Heart left ventricle (tissue), 16 donors: Measurements from ENCODE around the gene DNAH14. TPM values are rescaled to one million over a fixed set of nuclear protein-coding genes. Genes with fewer than 3 reads are reported as not detected.
"Not testable (repeated sequence)": the region's sequence is repeated elsewhere in the genome, so short reads cannot be mapped to it uniquely, and the experiment has no call there.

Experiments
- ATAC-seq, 4 donors: fragments of 200-7000 bp; cut with Tn5 transposase; one replicate each; pipeline ENCODE4 v1.9.1; 2020 to 2022; ENCODE audit warnings: moderate library complexity in 4 of 4, mild to moderate bottlenecking in 3 of 4, moderate number of reproducible peaks in 1 of 4
- DNase-seq, 5 donors: peaks; one replicate each; pipeline ENCODE4 v3.0.0-alpha.2; 2020
- H3K27ac ChIP-seq, 12 donors: fragments of 200-600 bp; sonication (generic) in 4 of 12; one replicate each; pipeline versions ENCODE4 v1.5.0 to v1.8.0; 2016 to 2022; ENCODE audit warnings: mild to moderate bottlenecking in 2 of 12
- H3K27me3 ChIP-seq, 9 donors: fragments of 200-600 bp; sonication (generic) in 2 of 9; one replicate each; pipeline versions ENCODE4 v1.5.1 to v1.8.0; 2016 to 2022; ENCODE audit warnings: mild to moderate bottlenecking in 3 of 9
- H3K36me3 ChIP-seq, 9 donors: fragments of 200-600 bp; sonication (generic) in 2 of 9; one replicate each; pipeline versions ENCODE4 v1.5.0 to v1.8.0; 2018 to 2022; ENCODE audit warnings: mild to moderate bottlenecking in 2 of 9
- H3K4me1 ChIP-seq, 12 donors: fragments of 200-600 bp; sonication (generic) in 4 of 12; one replicate each; pipeline versions ENCODE4 v1.5.0 to v1.8.0; 2016 to 2022; ENCODE audit warnings: mild to moderate bottlenecking in 3 of 12
- H3K4me3 ChIP-seq, 12 donors: fragments of 200-600 bp; sonication (generic) in 4 of 12; one replicate each; pipeline versions ENCODE4 v1.5.0 to v1.8.0; 2017 to 2022; ENCODE audit warnings: mild to moderate bottlenecking in 9 of 12, moderate library complexity in 4 of 12
- H3K9me3 ChIP-seq, 12 donors: fragments of 200-600 bp; sonication (generic) in 4 of 12; one replicate each; pipeline versions ENCODE4 v1.5.0 to v1.8.0; 2016 to 2022; ENCODE audit warnings: mild to moderate bottlenecking in 1 of 12
- CTCF ChIP-seq, 12 donors: fragments of 200-600 bp; sonication (generic) in 4 of 12; IDR thresholded peaks; one replicate each; pipeline versions ENCODE4 v1.5.0 to v1.8.0; 2018 to 2022; ENCODE audit warnings: antibody characterized with exemption in 12 of 12, mild to moderate bottlenecking in 5 of 12
- POLR2A ChIP-seq, 2 donors: fragments of 450-650 bp; IDR thresholded peaks; one replicate each; pipeline ENCODE4 v1.6.1; 2017; ENCODE audit warnings: antibody characterized with exemption in 2 of 2, mild to moderate bottlenecking in 2 of 2, moderate library complexity in 2 of 2
- WGBS, 4 donors: extraction: QIAGEN DNeasy Blood & Tissue Kit in 2 of 4; methylation state at CpG; one replicate each; pipeline versions ENCODE4 v1.1.5 to v1.1.7; 2013 to 2018; 5-methylcytosine and 5-hydroxymethylcytosine counted together
- intact Hi-C, 10 donors: fragments of 100-400 bp; cut with DNase I; formaldehyde crosslinking; loops; one replicate each; pipeline versions ENCODE4 v1.11.1 to v1.14.2; 2022
- polyA plus RNA-seq, 2 donors: library from polyadenylated mRNA; stranded (reverse); fragments of 200-250 nt; gene quantifications; one replicate each; pipeline ENCODE4 v1.2.3, GENCODE V29; 2013
- total RNA-seq, 9 donors: library from RNA; depleted of rRNA in 2 of 9; stranded (reverse); fragments of >200 nt in 2 of 9; fragmentation: NEBNext Ultra II Directional in 3 of 9; extraction: Animal tissue kit (Norgen Biotek cat#: 25700) in 3 of 9; gene quantifications; one replicate each; pipeline versions ENCODE4 v1.1.0 to v1.2.4, GENCODE V29; 2016 to 2023
- donor health status: ischemic (EF 13 %, LVEDD 7.1; RV severe dilation, severe dysfunction).
- donor health status: healthy with polysubstance abuse.
- donor health status: DM: no; HTN: yes; CAD: no.
- donor health status: DM: no; HTN: no; CAD: no.
- donor health status: ischemic (EF 25% LVEDD 6.9; RV normal size, moderate dysfunction).
- donor health status: ischemic (EF 25% LVEDD 5.7; RV mildly dilated, moderate dysfunction).
- donor health status: healthy.
- donor health status: DM: yes; HTN: yes; CAD: no.
- donor health status: ischemic (EF 35%, LVEDD 5.7; RV mildly dilated, moderate dysfunction).
- donor health status: nonischemic (EF 11% LVEDD 7.7; RV severe dilation, severe dysfunction).
- donor health status: DM: yes; HTN: yes; CAD: no.
- donor health status: PGD.
- donor health status: ischemic (EF 29% LVEDD 5.4; RV normal size, mild dysfunction).
- donor health status: nonischemic (EF 23%, LVEDD 6.1; RV moderate dilation, normal function).

The DNAH14 gene
- total and polyA plus RNA-seq, 11 donors = 0.24 to 6.8 (median 2.8) TPM

GRCh38 chr1:225319871-225320270, 390.4 kb downstream of the DNAH14 start:
- H3K27me3 ChIP-seq = peaks cover 0 to 17% (median 0%) of the 10 kb centered on the region in 9 donors
- ATAC-seq (no peak), DNase-seq (no peak)
- no peaks in the 10 kb centered on the region for H3K4me1 ChIP-seq
- H3K4me3 ChIP-seq = no peak overlapping the region
- H3K27ac ChIP-seq = no peak overlapping the region
- peaks cover 0 to 1% (median 0%) of the 10 kb centered on the region in 12 donors for H3K9me3 ChIP-seq
- intact Hi-C loops = loop anchor here in 9 of 10 donors (1.0 to 10.0 kb wide), 4 partner anchors 655 to 657 kb away; no protein-coding TSS in a partner anchor
- TF ChIP-seq CTCF (IDR thresholded peaks at IDR 0.05) = no peak
- no peak for TF ChIP-seq POLR2A (IDR thresholded peaks at IDR 0.05)
- H3K36me3 ChIP-seq = no peaks in the 10 kb centered on the region

DNA sequence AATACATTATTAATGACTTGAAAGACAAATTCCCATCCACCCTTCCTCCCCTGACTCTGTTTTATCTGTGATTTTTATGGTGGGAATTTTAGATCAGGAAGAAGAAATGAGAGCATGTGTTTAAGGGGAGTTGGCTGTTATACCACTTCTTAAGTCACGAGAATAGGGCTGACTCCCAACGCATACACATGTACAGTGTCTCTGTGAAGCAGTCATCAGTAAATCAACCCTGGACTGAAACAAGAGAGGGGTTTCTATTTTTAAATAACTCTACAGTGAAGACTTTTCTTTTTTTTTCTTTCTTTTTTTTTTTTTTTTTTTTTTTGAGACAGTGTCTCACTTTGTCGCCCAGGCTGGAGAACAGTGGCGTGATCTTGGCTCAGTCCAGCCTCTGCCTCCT, 392.3 kb downstream of the DNAH14 start:
- Histone ChIP-seq H3K9me3 (no peaks in the 10 kb centered on the region), H3K4me3 (no peak overlapping the region), H3K36me3 (no peaks in the 10 kb centered on the region), H3K27me3 (peaks cover 0 to 16% (median 0%) of the 10 kb centered on the region in 9 donors), H3K27ac (no peak overlapping the region), H3K4me1 (no peaks in the 10 kb centered on the region)
- intact Hi-C loops = loop anchor here in 1 of 10 donors (5.0 kb wide), 1 partner anchor 656 kb away; no protein-coding TSS in a partner anchor
- no peak for TF ChIP-seq POLR2A (IDR thresholded peaks at IDR 0.05)
- no peak for TF ChIP-seq CTCF (IDR thresholded peaks at IDR 0.05)
- WGBS, 4 donors = 92 to 95% (median 94%) methylated on average over 4 of the region's 4 CpGs
- ATAC-seq (no peak), DNase-seq (no peak)

GRCh38 chr1:225329041-225329440, 399.6 kb downstream of the DNAH14 start:
- Histone ChIP-seq H3K4me1 (no peaks in the 10 kb centered on the region), H3K27ac (no peak overlapping the region), H3K9me3 (no peaks in the 10 kb centered on the region), H3K36me3 (no peaks in the 10 kb centered on the region), H3K4me3 (no peak overlapping the region), H3K27me3 (peaks cover 0 to 6% (median 0%) of the 10 kb centered on the region in 9 donors)
- ATAC-seq (no peak), DNase-seq (no peak)
- intact Hi-C loops = no loop called here
- TF ChIP-seq CTCF (IDR thresholded peaks at IDR 0.05) = no peak
- TF ChIP-seq POLR2A (IDR thresholded peaks at IDR 0.05) = no peak

- ATAC-seq, H3K27me3 ChIP-seq, DNase-seq, H3K27ac ChIP-seq, H3K4me3 ChIP-seq, H3K9me3 ChIP-seq, intact Hi-C loops, H3K36me3 ChIP-seq, H3K4me1 ChIP-seq: not testable (repeated sequence)
- 70 to 80% (median 75%) methylated on average over 1 of the region's 1 CpG for WGBS, 4 donors
Measured at GRCh38 chr1:225329996-225330395, 400.5 kb downstream of the DNAH14 start.

GRCh38 chr1:225332686-225333085, 403.2 kb downstream of the DNAH14 start:
- H3K9me3 ChIP-seq = no peaks in the 10 kb centered on the region
- DNase-seq (no peak), ATAC-seq (no peak)
- no peaks in the 10 kb centered on the region for H3K27me3 ChIP-seq
- TF ChIP-seq CTCF (IDR thresholded peaks at IDR 0.05) (no peak), POLR2A (IDR thresholded peaks at IDR 0.05) (no peak)
- no peaks in the 10 kb centered on the region for H3K4me1 ChIP-seq
- intact Hi-C loops = no loop called here
- H3K27ac ChIP-seq = no peak overlapping the region
- H3K36me3 ChIP-seq = no peaks in the 10 kb centered on the region
- no peak overlapping the region for H3K4me3 ChIP-seq
- WGBS, 4 donors = 93 to 100% (median 97%) methylated on average over 1 of the region's 1 CpG

- ATAC-seq, H3K4me3 ChIP-seq, H3K36me3 ChIP-seq, H3K27ac ChIP-seq, DNase-seq, intact Hi-C loops, H3K4me1 ChIP-seq, H3K27me3 ChIP-seq, H3K9me3 ChIP-seq: not testable (repeated sequence)
- 36 to 61% (median 48%) methylated on average over 16 to 18 of the region's 18 CpGs for WGBS, 4 donors
Measured at GRCh38 chr1:225335098-225335778, 405.8 kb downstream of the DNAH14 start.
